GM23338 (cell line): ENCODE results near the gene FAM168B. TPM values are rescaled to one million over a fixed set of nuclear protein-coding genes. Genes with fewer than 3 reads are reported as not detected.

Source experiments
- ATAC-seq: fragments of 200-7000 bp; cut with Tn5 transposase; 3 replicates; pipeline ENCODE4 v1.9.1; 2020
- DNase-seq: peaks from one replicate; pipeline ENCODE4 v3.0.0-alpha.2; 2015; ENCODE audit warnings: low spot score
- H2AFZ ChIP-seq: fragments of 200-600 bp; sonication (generic); 2 replicates; pipeline ENCODE4 v1.8.0; 2016; ENCODE audit warnings: antibody characterized with exemption, mild to moderate bottlenecking, moderate library complexity
- H3F3A ChIP-seq: fragments of 200-600 bp; sonication (generic); replicated peaks from 2 replicates; pipeline ENCODE4 v1.8.0; 2017; ENCODE audit warnings: antibody characterized with exemption, mixed run types, low read depth
- H3K27ac ChIP-seq: fragments of 200-600 bp; sonication (generic); 2 replicates; pipeline ENCODE4 v1.6.1; 2016; ENCODE audit warnings: low read depth
- H3K27me3 ChIP-seq: fragments of 200-600 bp; sonication (generic); 2 replicates; pipeline ENCODE4 v1.8.0; 2016; ENCODE audit warnings: mild to moderate bottlenecking, mixed run types, moderate library complexity; ENCODE audit not compliant: insufficient read depth
- H3K36me3 ChIP-seq: fragments of 200-600 bp; sonication (generic); 2 replicates; pipeline ENCODE4 v1.8.0; 2016; ENCODE audit warnings: mild to moderate bottlenecking; ENCODE audit not compliant: insufficient read depth
- H3K4me1 ChIP-seq: fragments of 200-600 bp; sonication (generic); 2 replicates; pipeline ENCODE4 v1.8.0; 2016; ENCODE audit warnings: mild to moderate bottlenecking, moderate library complexity; ENCODE audit not compliant: insufficient read depth
- H3K4me2 ChIP-seq: fragments of 200-600 bp; sonication (generic); 2 replicates; pipeline ENCODE4 v1.7.1; 2017; ENCODE audit warnings: mixed run types
- H3K4me3 ChIP-seq: fragments of 200-600 bp; sonication (generic); 2 replicates; pipeline ENCODE4 v1.6.1; 2016; ENCODE audit warnings: mixed run types
- H3K79me2 ChIP-seq: fragments of 200-600 bp; sonication (generic); replicated peaks from 2 replicates; pipeline ENCODE4 v1.8.0; 2017; ENCODE audit warnings: mild to moderate bottlenecking; ENCODE audit not compliant: insufficient read depth
- H3K9me2 ChIP-seq: fragments of 200-600 bp; sonication (generic); 2 replicates; pipeline ENCODE4 v1.8.0; 2017; ENCODE audit not compliant: insufficient read depth
- H4K20me1 ChIP-seq: fragments of 200-600 bp; sonication (generic); replicated peaks from 2 replicates; pipeline ENCODE4 v1.8.0; 2017; ENCODE audit warnings: mild to moderate bottlenecking; ENCODE audit not compliant: insufficient read depth
- H3K27ac Mint-ChIP-seq: 2 replicates; pipeline ENCODE4 v1.8.0; 2020; ENCODE audit warnings: inconsistent platforms, mild to moderate bottlenecking, moderate library complexity, mixed read lengths
- H3K27me3 Mint-ChIP-seq: 3 replicates; pipeline ENCODE4 v1.8.0; 2022; ENCODE audit warnings: low read depth, mild to moderate bottlenecking, moderate library complexity, mixed read lengths, inconsistent platforms; ENCODE audit not compliant: insufficient read depth, poor library complexity
- H3K36me3 Mint-ChIP-seq: 3 replicates; pipeline ENCODE4 v1.8.0; 2021; ENCODE audit warnings: low read depth, mild to moderate bottlenecking, inconsistent platforms, moderate library complexity, mixed read lengths
- H3K4me1 Mint-ChIP-seq: 3 replicates; pipeline ENCODE4 v1.8.0; 2020; ENCODE audit warnings: mild to moderate bottlenecking, inconsistent platforms, mixed read lengths
- H3K4me3 Mint-ChIP-seq: 3 replicates; pipeline ENCODE4 v1.8.0; 2021; ENCODE audit warnings: moderate library complexity, mild to moderate bottlenecking, inconsistent platforms, mixed read lengths
- H3K9me3 Mint-ChIP-seq: 3 replicates; pipeline ENCODE4 v1.8.0; 2020; ENCODE audit warnings: moderate library complexity, mild to moderate bottlenecking, inconsistent platforms, mixed read lengths
- CREB1 ChIP-seq: fragments of 250-450 bp; sonication (Bioruptor Pico); IDR thresholded peaks from 2 replicates; pipeline ENCODE4 v1.5.0; 2020; ENCODE audit warnings: low read depth, mild to moderate bottlenecking, moderate library complexity
- CTCF ChIP-seq, 2 experiments: fragments of 200-600 bp in 1 of 2; sonication (generic) in 1 of 2; conservative IDR thresholded peaks; 2 replicates each; pipeline versions ENCODE4 v1.5.1 to v1.6.1; 2016 to 2017; ENCODE audit warnings: antibody characterized with exemption in 2 of 2, low read depth in 2 of 2, mild to moderate bottlenecking in 2 of 2, moderate library complexity in 1 of 2
- ETS1 ChIP-seq: IDR thresholded peaks from 2 replicates; pipeline ENCODE4 v1.6.1; 2016; ENCODE audit warnings: antibody characterized with exemption
- EZH2 ChIP-seq: fragments of 200-600 bp; sonication (generic); IDR thresholded peaks from one replicate; pipeline ENCODE4 v1.8.0; 2017; ENCODE audit warnings: antibody characterized with exemption, mild to moderate bottlenecking, low read depth; ENCODE audit not compliant: unreplicated experiment
- EZH2phosphoT487 ChIP-seq: fragments of 200-600 bp; sonication (generic); IDR thresholded peaks from one replicate; pipeline ENCODE4 v1.8.1; 2018; ENCODE audit warnings: antibody characterized with exemption; ENCODE audit not compliant: unreplicated experiment
- JUNB ChIP-seq: IDR thresholded peaks from one replicate; pipeline ENCODE4 v1.6.1; 2016; ENCODE audit warnings: antibody characterized with exemption; ENCODE audit not compliant: unreplicated experiment
- NANOG ChIP-seq: IDR thresholded peaks from 2 replicates; pipeline ENCODE4 v1.6.1; 2016; ENCODE audit warnings: antibody characterized with exemption, borderline replicate concordance
- POLR2AphosphoS5 ChIP-seq: IDR thresholded peaks from 2 replicates; pipeline ENCODE4 v1.6.1; 2016; ENCODE audit warnings: antibody characterized with exemption, low read depth
- STAT1 ChIP-seq: IDR thresholded peaks from one replicate; pipeline ENCODE4 v1.6.1; 2016; ENCODE audit warnings: antibody characterized with exemption; ENCODE audit not compliant: unreplicated experiment
- ZNF114 ChIP-seq: fragments of 250-450 bp; sonication (Bioruptor Pico); IDR thresholded peaks from 2 replicates; pipeline ENCODE4 v1.5.0; 2020; ENCODE audit warnings: mild to moderate bottlenecking, moderate library complexity
- ZNF331 ChIP-seq: fragments of 250-450 bp; sonication (Bioruptor Pico); IDR thresholded peaks from 2 replicates; pipeline ENCODE4 v1.5.0; 2020; ENCODE audit warnings: low read depth, mild to moderate bottlenecking, moderate library complexity
- polyA plus RNA-seq: library from polyadenylated mRNA; unstranded; fragments of >200 nt; fragmentation: Nextera tagmentation; extraction: Ambion mirVana; gene quantifications from 2 replicates; pipeline ENCODE4 v1.2.1, GENCODE V29; 2016
- total RNA-seq: library from RNA; depleted of rRNA; stranded (reverse); fragments of >200 nt; shearing (Covaris generic); gene quantifications from 2 replicates; pipeline ENCODE4 v1.2.3, GENCODE V29; 2014
- TF ChIP-seq, protein P1 (sequence below): fragments of 250-450 bp; sonication (Bioruptor Pico); IDR thresholded peaks from 2 replicates; pipeline ENCODE4 v1.5.0; 2020; ENCODE audit warnings: mild to moderate bottlenecking, moderate library complexity
- TF ChIP-seq, protein P2 (sequence below): IDR thresholded peaks from one replicate; pipeline ENCODE4 v1.6.1; 2018; ENCODE audit warnings: antibody characterized with exemption; ENCODE audit not compliant: unreplicated experiment

The FAM168B gene
- total and polyA plus RNA-seq, 2 experiments from 2014 or later, result 18.8 to 76.8 TPM

DNA sequence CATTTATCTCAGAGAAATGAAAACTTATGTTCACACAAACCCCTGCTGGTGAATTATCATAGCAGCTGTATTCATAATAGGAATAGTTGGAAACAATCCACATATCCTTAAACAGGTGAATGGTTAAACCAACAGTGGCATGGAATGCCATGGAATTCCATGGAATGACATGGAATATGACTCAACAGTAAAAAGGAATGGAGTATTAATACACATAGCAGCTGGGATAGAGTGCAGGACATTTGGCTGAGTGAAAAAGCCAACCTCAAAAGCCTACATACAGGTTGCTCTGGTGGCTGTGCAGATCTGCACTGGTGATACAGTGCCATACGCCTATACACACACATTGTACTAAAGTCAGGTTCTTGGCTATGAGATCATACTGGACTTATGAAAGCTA is 69.5 kb downstream of the FAM168B start:
- Histone ChIP-seq H3K36me3 (no peaks in the 10 kb centered on the region), H3K27ac (no peak overlapping the region), H2AFZ (no peak overlapping the region), H3K4me3 (no peak overlapping the region), H3K9me2 (no peaks in the 10 kb centered on the region; the same call in 1 of the 2 replicates), H3K27me3 (no peaks in the 10 kb centered on the region), H3F3A (no peaks in the 10 kb centered on the region), H3K4me2 (no peak overlapping the region), H3K4me1 (no peaks in the 10 kb centered on the region), H4K20me1 (no peaks in the 10 kb centered on the region), H3K79me2 (no peaks in the 10 kb centered on the region)
- Mint-ChIP-seq H3K27me3 (peaks cover 2% of the 10 kb centered on the region), H3K36me3 (no peaks in the 10 kb centered on the region), H3K9me3 (no peaks in the 10 kb centered on the region; the same call in 2 of the 3 replicates), H3K4me3 (no peak overlapping the region), H3K27ac (no peak overlapping the region), H3K4me1 (no peaks in the 10 kb centered on the region)
- ATAC-seq, result no peak
- DNase-seq, result no peak
- TF ChIP-seq JUNB (no peak), STAT1 (no peak), POLR2AphosphoS5 (no peak), ETS1 (no peak), ZNF114 (no peak), CREB1 (CRISPR knock-in tag) (no peak), CTCF (conservative IDR thresholded peaks at IDR 0.05; ENCODE audit: low read depth in 2 of 2) (no peak), EZH2phosphoT487 (no peak), EZH2 (no peak), NANOG (no peak), ZNF331 (CRISPR knock-in tag) (no peak)
- TF ChIP-seq, protein P1, sequence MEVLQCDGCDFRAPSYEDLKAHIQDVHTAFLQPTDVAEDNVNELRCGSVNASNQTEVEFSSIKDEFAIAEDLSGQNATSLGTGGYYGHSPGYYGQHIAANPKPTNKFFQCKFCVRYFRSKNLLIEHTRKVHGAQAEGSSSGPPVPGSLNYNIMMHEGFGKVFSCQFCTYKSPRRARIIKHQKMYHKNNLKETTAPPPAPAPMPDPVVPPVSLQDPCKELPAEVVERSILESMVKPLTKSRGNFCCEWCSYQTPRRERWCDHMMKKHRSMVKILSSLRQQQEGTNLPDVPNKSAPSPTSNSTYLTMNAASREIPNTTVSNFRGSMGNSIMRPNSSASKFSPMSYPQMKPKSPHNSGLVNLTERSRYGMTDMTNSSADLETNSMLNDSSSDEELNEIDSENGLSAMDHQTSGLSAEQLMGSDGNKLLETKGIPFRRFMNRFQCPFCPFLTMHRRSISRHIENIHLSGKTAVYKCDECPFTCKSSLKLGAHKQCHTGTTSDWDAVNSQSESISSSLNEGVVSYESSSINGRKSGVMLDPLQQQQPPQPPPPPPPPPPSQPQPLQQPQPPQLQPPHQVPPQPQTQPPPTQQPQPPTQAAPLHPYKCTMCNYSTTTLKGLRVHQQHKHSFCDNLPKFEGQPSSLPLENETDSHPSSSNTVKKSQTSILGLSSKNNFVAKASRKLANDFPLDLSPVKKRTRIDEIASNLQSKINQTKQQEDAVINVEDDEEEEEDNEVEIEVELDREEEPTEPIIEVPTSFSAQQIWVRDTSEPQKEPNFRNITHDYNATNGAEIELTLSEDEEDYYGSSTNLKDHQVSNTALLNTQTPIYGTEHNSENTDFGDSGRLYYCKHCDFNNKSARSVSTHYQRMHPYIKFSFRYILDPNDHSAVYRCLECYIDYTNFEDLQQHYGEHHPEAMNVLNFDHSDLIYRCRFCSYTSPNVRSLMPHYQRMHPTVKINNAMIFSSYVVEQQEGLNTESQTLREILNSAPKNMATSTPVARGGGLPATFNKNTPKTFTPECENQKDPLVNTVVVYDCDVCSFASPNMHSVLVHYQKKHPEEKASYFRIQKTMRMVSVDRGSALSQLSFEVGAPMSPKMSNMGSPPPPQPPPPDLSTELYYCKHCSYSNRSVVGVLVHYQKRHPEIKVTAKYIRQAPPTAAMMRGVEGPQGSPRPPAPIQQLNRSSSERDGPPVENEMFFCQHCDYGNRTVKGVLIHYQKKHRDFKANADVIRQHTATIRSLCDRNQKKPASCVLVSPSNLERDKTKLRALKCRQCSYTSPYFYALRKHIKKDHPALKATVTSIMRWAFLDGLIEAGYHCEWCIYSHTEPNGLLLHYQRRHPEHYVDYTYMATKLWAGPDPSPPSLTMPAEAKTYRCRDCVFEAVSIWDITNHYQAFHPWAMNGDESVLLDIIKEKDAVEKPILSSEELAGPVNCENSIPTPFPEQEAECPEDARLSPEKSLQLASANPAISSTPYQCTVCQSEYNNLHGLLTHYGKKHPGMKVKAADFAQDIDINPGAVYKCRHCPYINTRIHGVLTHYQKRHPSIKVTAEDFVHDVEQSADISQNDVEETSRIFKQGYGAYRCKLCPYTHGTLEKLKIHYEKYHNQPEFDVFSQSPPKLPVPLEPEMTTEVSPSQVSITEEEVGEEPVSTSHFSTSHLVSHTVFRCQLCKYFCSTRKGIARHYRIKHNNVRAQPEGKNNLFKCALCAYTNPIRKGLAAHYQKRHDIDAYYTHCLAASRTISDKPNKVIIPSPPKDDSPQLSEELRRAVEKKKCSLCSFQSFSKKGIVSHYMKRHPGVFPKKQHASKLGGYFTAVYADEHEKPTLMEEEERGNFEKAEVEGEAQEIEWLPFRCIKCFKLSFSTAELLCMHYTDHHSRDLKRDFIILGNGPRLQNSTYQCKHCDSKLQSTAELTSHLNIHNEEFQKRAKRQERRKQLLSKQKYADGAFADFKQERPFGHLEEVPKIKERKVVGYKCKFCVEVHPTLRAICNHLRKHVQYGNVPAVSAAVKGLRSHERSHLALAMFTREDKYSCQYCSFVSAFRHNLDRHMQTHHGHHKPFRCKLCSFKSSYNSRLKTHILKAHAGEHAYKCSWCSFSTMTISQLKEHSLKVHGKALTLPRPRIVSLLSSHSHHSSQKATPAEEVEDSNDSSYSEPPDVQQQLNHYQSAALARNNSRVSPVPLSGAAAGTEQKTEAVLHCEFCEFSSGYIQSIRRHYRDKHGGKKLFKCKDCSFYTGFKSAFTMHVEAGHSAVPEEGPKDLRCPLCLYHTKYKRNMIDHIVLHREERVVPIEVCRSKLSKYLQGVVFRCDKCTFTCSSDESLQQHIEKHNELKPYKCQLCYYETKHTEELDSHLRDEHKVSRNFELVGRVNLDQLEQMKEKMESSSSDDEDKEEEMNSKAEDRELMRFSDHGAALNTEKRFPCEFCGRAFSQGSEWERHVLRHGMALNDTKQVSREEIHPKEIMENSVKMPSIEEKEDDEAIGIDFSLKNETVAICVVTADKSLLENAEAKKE, result no peak
- TF ChIP-seq, protein P2, sequence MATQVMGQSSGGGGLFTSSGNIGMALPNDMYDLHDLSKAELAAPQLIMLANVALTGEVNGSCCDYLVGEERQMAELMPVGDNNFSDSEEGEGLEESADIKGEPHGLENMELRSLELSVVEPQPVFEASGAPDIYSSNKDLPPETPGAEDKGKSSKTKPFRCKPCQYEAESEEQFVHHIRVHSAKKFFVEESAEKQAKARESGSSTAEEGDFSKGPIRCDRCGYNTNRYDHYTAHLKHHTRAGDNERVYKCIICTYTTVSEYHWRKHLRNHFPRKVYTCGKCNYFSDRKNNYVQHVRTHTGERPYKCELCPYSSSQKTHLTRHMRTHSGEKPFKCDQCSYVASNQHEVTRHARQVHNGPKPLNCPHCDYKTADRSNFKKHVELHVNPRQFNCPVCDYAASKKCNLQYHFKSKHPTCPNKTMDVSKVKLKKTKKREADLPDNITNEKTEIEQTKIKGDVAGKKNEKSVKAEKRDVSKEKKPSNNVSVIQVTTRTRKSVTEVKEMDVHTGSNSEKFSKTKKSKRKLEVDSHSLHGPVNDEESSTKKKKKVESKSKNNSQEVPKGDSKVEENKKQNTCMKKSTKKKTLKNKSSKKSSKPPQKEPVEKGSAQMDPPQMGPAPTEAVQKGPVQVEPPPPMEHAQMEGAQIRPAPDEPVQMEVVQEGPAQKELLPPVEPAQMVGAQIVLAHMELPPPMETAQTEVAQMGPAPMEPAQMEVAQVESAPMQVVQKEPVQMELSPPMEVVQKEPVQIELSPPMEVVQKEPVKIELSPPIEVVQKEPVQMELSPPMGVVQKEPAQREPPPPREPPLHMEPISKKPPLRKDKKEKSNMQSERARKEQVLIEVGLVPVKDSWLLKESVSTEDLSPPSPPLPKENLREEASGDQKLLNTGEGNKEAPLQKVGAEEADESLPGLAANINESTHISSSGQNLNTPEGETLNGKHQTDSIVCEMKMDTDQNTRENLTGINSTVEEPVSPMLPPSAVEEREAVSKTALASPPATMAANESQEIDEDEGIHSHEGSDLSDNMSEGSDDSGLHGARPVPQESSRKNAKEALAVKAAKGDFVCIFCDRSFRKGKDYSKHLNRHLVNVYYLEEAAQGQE, result no peak
